Erythroblast (primary cell): ENCODE data around the gene OVOL1.

Experiments used
- GATA1 ChIP-seq: IDR thresholded peaks from 2 replicates; pipeline ENCODE4 v1.6.1; 2011; ENCODE audit warnings: low read depth, mild to moderate bottlenecking, control low read depth, low read length, moderate library complexity
- POLR2A ChIP-seq: IDR thresholded peaks from 2 replicates; pipeline ENCODE4 v1.6.1; 2011; ENCODE audit warnings: mild to moderate bottlenecking, low read length

- no peak for TF ChIP-seq POLR2A
- no peak for TF ChIP-seq GATA1
These were observed 16.0 kb downstream of the OVOL1 start for GRCh38 chr11:65802841-65803240.
